ENCODE measurements around the gene PLA1A. TPM values are rescaled to one million over a fixed set of nuclear protein-coding genes. Genes with fewer than 3 reads are reported as not detected.

Gene PLA1A
- total RNA-seq, 1 donor from 2014 or later, result 0.52 TPM

GRCh38 chr3:119652306-119653033 is 54.8 kb downstream of the PLA1A start:
- no peak for DNase-seq (ENCODE audit: low read depth)
- no peak for TF ChIP-seq CTCF (conservative IDR thresholded peaks at IDR 0.05; ENCODE audit: low read depth, low read length)
- no peak overlapping the region for H3K4me3 ChIP-seq (ENCODE audit: low read depth, low read length)

GRCh38 chr3:119653876-119654275 is 56.2 kb downstream of the PLA1A start:
- DNase-seq (ENCODE audit: low read depth), result no peak
- TF ChIP-seq CTCF (conservative IDR thresholded peaks at IDR 0.05; ENCODE audit: low read depth, low read length), result no peak
- no peak overlapping the region for H3K4me3 ChIP-seq (ENCODE audit: low read depth, low read length)

GRCh38 chr3:119657887-119658702 is 60.4 kb downstream of the PLA1A start:
- no peak overlapping the region for H3K4me3 ChIP-seq (ENCODE audit: low read depth, low read length)
- DNase-seq (ENCODE audit: low read depth), result no peak
- no peak for TF ChIP-seq CTCF (conservative IDR thresholded peaks at IDR 0.05; ENCODE audit: low read depth, low read length)

- DNase-seq (ENCODE audit: low read depth), result no peak
- no peak for TF ChIP-seq CTCF (conservative IDR thresholded peaks at IDR 0.05; ENCODE audit: low read depth, low read length)
- H3K4me3 ChIP-seq (ENCODE audit: low read depth, low read length), result no peak overlapping the region
These were observed 61.3 kb downstream of the PLA1A start for GRCh38 chr3:119658994-119659393.

GRCh38 chr3:119659606-119660291 is 62.1 kb downstream of the PLA1A start:
- no peak for DNase-seq (ENCODE audit: low read depth)
- no peak overlapping the region for H3K4me3 ChIP-seq (ENCODE audit: low read depth, low read length)
- TF ChIP-seq CTCF (conservative IDR thresholded peaks at IDR 0.05; ENCODE audit: low read depth, low read length), result no peak

- DNase-seq (ENCODE audit: low read depth), result no peak
- no peak within 1 kb of the TSS for H3K4me3 ChIP-seq (ENCODE audit: low read depth, low read length)
- no peak for TF ChIP-seq CTCF (conservative IDR thresholded peaks at IDR 0.05; ENCODE audit: low read depth, low read length)
These were observed 63.1 kb downstream of the PLA1A start, which contains the start of gene POPDC2 for GRCh38 chr3:119660474-119661440. TSS of gene POPDC2 (minus strand) at chr3:119660589. CDS start at chr3:119660423, 166 bp downstream.
